ENCODE results near the gene RHEB. TPM values are rescaled to one million over a fixed set of nuclear protein-coding genes. Genes with fewer than 3 reads are reported as not detected.

Gene RHEB
- total RNA-seq, 4 donors from 2014 or later = 34.7 to 46.9 (median 41.5) TPM

DNA sequence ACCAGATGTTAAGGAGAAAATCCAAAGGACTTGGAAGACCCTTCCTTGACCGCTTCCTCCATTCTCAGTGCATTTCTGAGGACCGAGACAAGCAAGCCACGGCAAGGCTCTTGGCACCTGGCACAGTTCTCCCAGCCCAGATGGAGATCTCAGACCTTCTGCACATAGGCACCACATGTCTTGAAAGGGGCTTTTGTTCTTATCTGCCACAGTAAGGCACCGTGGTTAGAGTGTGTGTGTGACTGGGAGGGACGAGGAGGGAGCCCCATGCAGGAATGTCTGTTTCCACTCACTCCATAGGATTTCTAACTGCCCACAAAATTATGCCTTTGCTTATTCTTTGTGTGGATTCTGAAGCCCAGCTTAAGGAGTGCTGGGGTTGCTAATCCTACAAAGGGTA lies 99.6 kb downstream of the RHEB start:
- Histone ChIP-seq H3K36me3 (no peaks in the 10 kb centered on the region), H3K4me1 (no peaks in the 10 kb centered on the region), H3K9me3 (peaks cover 0 to 15% (median 5%) of the 10 kb centered on the region in 4 donors), H3K4me3 (no peak overlapping the region), H3K27me3 (no peaks in the 10 kb centered on the region), H3K27ac (no peak overlapping the region)
- DNase-seq = no peak
- TF ChIP-seq POLR2A (IDR thresholded peaks at IDR 0.05) = no peak
- TF ChIP-seq, protein P1, sequence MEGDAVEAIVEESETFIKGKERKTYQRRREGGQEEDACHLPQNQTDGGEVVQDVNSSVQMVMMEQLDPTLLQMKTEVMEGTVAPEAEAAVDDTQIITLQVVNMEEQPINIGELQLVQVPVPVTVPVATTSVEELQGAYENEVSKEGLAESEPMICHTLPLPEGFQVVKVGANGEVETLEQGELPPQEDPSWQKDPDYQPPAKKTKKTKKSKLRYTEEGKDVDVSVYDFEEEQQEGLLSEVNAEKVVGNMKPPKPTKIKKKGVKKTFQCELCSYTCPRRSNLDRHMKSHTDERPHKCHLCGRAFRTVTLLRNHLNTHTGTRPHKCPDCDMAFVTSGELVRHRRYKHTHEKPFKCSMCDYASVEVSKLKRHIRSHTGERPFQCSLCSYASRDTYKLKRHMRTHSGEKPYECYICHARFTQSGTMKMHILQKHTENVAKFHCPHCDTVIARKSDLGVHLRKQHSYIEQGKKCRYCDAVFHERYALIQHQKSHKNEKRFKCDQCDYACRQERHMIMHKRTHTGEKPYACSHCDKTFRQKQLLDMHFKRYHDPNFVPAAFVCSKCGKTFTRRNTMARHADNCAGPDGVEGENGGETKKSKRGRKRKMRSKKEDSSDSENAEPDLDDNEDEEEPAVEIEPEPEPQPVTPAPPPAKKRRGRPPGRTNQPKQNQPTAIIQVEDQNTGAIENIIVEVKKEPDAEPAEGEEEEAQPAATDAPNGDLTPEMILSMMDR (IDR thresholded peaks at IDR 0.05) = no peak

GRCh38 chr7:151416941-151417315 lies 102.8 kb downstream of the RHEB start:
- Histone ChIP-seq H3K4me3 (no peak overlapping the region), H3K36me3 (no peaks in the 10 kb centered on the region), H3K9me3 (peaks cover 0 to 15% (median 5%) of the 10 kb centered on the region in 4 donors), H3K27me3 (no peaks in the 10 kb centered on the region), H3K27ac (no peak overlapping the region), H3K4me1 (no peaks in the 10 kb centered on the region)
- TF ChIP-seq, protein P1 (IDR thresholded peaks at IDR 0.05) = no peak
- no peak for TF ChIP-seq POLR2A (IDR thresholded peaks at IDR 0.05)
- DNase-seq = no peak

GRCh38 chr7:151416112-151416940 lies 103.4 kb downstream of the RHEB start:
- Histone ChIP-seq H3K36me3 (no peaks in the 10 kb centered on the region), H3K4me3 (no peak overlapping the region), H3K27me3 (no peaks in the 10 kb centered on the region), H3K27ac (no peak overlapping the region), H3K4me1 (no peaks in the 10 kb centered on the region), H3K9me3 (peaks cover 0 to 15% (median 5%) of the 10 kb centered on the region in 4 donors)
- DNase-seq = no peak
- TF ChIP-seq, protein P1 (IDR thresholded peaks at IDR 0.05) = no peak
- no peak for TF ChIP-seq POLR2A (IDR thresholded peaks at IDR 0.05)

Small RNA genes lying within 50 kb of the gene (small RNA-seq; reads per million reads assigned to genes)
- 0 reads per million in 2 donors for gene MIR3907
- 0 reads per million in 2 donors for gene RN7SL76P

Other genes with a start within 250 kb of the RHEB start
- gene NUB1, start 178.1 kb downstream of the RHEB start, total RNA-seq = 10 to 100 TPM; 66.4 to 90.8 (median 68.2) TPM
- 10 to 100 TPM in 1 of 4 donors, 1 to 10 TPM in 2, not detected in 1; 5.9 to 13.2 (median 6.6) TPM for gene WDR86, start 109.9 kb downstream of the RHEB start, total RNA-seq
- gene CRYGN, start 79.8 kb downstream of the RHEB start, total RNA-seq = not detected

All from Peyer's patch (tissue), 4 donors.